GM19467 (cell line): ENCODE measurements around the gene ACOD1.
"Not testable (repeated sequence)": the region's sequence is repeated elsewhere in the genome, so short reads cannot be mapped to it uniquely, and the experiment has no call there.

Source experiments
- ATAC-seq: cut with Tn5 transposase; IDR thresholded peaks from one replicate; pipeline ENCODE4 v1.9.1; 2021; ENCODE audit warnings: mild to moderate bottlenecking, moderate library complexity; ENCODE audit not compliant: unreplicated experiment

The ACOD1 gene

GRCh38 chr13:76948149-76948548 is at the start of gene ACOD1:
ACOD1 (plus strand) TSS chr13:76948511; CDS start chr13:76948559, 48 bp downstream.
- no peak for ATAC-seq

DNA sequence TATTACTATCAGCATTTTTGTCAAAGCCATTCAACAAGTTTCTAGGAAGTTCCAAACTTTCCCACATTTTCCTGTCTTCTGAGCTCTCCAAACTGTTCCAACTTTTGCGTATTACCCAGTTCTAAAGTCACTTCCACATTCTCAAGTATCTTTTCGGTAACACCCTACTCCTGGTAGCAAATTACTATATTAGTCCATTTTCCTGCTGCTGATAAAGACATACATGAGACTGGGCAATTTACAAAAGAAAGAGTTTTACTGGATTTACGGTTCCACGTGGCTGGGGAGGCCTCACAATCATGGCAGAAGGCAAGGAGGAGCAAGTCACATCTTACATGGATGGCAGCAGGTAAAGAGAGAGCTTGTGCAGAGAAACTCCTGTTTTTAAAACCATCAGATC is 49.2 kb upstream of the ACOD1 start:
- not testable (repeated sequence) for ATAC-seq

- peak; percentile 92 for ATAC-seq
These were observed 44.7 kb upstream of the ACOD1 start for GRCh38 chr13:76903544-76904162.

DNA sequence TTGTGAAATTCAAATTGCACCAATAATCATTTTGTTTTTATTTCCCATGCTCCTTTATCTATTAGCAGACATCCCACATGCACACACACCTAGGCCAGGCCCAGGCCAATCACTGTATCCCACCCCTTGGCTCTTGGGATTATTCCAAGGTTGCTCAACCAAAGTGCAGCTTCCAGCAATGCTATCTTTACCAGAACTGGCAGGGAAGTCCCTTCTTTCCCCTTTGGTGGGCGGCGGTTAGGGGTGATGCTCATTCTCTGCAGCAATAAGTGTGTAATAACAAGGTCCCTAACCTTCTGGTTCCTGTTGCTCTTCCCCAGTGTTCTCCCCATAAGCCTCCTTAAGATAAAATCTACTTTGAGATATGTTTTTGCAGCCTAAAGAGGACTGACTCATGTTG is 43.8 kb upstream of the ACOD1 start:
- no peak for ATAC-seq

GRCh38 chr13:76912476-76912875 is 35.8 kb upstream of the ACOD1 start:
- ATAC-seq, result no peak

GRCh38 chr13:76913898-76914297 is 34.4 kb upstream of the ACOD1 start:
- ATAC-seq, result no peak

GRCh38 chr13:76917095-76917494 is 31.2 kb upstream of the ACOD1 start:
- no peak for ATAC-seq

GRCh38 chr13:76917755-76918481 is 30.4 kb upstream of the ACOD1 start:
- not testable (repeated sequence) for ATAC-seq

- ATAC-seq, result no peak
These were observed 26.8 kb upstream of the ACOD1 start for GRCh38 chr13:76921516-76921915.

DNA sequence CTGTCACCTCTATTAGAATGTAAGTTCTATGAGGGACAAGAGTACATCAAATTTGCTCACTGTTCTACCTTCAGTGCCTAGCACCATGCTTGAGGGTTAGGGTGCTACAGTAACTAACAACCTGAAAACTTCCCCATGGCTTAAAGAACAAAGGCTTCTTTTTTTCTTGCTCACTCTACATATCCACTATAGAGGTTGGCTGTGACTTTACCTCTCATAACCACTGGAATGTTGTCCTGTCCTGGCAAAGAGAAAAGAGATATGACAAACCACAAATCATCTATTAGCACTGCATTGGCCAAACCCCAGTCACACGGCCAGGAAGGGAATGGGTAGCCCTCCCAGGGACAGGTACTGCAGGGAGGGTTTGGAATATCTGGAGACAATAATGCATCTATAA is 23.2 kb upstream of the ACOD1 start:
- ATAC-seq, result no peak

DNA sequence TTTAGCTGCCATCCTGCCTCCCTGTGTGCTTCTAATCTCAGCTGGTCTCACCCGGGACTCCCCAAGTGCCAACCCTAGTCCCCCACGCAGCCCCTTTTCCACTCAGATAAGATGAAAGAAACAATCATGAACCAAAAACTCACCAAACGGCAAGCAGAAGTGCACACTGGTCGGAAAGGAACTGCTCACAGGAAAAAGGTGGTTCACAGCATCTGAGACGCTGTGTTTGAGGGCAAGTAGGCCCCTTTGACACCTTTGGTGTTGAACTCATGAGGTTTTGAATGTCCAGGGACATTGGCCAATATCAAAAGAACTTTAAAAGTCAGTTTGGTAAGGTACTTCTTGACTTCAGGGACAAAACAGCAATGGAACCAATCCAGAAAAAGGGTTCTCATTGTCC is 20.4 kb upstream of the ACOD1 start:
- ATAC-seq, result no peak

DNA sequence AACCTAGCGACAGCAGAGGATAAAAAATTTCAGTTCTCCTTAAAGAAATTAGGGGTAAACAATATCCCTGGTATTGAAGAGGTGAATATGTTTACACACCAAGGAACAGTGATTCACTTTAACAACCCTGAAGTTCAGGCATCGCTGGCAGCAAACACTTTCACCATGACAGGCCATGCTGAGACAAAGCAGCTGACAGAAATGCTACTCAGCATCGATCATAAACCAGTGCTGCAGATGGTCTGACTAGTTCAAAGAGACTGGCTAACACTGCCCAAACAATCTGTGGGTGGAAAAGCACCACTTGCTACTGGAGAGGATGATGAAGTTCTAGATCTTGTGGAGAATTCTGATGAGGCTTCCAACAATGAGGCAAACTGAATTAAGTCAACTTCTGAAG is 19.9 kb upstream of the ACOD1 start:
- ATAC-seq, result no peak

- ATAC-seq, result no peak
These were observed 19.0 kb upstream of the ACOD1 start for GRCh38 chr13:76929320-76929719.

GRCh38 chr13:76929851-76930374 is 18.4 kb upstream of the ACOD1 start:
- no peak for ATAC-seq

- ATAC-seq, result no peak
These were observed 16.2 kb upstream of the ACOD1 start for GRCh38 chr13:76932076-76932475.

- no peak for ATAC-seq
These were observed 13.6 kb upstream of the ACOD1 start for GRCh38 chr13:76934671-76935070.

- no peak for ATAC-seq
These were observed 11.5 kb upstream of the ACOD1 start for GRCh38 chr13:76936763-76937162.

- ATAC-seq, result no peak
These were observed 11.0 kb upstream of the ACOD1 start for GRCh38 chr13:76937281-76937820.

GRCh38 chr13:76939215-76939614 is 9.1 kb upstream of the ACOD1 start:
- no peak for ATAC-seq

GRCh38 chr13:76942363-76942762 is 5.9 kb upstream of the ACOD1 start:
- ATAC-seq, result no peak

DNA sequence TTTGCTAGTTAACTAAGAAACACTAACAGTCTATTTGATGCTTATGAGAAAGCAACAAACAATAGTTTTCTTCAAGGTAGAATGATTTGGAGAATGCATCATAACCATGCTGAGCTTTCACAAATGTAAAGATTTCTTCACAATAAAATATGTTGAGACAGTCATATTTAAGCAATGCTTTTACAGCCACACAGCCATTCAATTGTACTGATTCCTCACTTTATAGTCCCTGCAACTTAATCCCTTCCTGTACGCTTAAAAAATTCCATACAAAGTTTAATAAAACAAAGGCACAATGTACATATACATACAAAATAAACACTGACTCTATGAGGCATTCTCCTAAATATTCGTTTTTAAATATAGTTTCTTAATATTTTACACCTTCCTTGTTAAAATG is 4.7 kb upstream of the ACOD1 start:
- no peak for ATAC-seq

DNA sequence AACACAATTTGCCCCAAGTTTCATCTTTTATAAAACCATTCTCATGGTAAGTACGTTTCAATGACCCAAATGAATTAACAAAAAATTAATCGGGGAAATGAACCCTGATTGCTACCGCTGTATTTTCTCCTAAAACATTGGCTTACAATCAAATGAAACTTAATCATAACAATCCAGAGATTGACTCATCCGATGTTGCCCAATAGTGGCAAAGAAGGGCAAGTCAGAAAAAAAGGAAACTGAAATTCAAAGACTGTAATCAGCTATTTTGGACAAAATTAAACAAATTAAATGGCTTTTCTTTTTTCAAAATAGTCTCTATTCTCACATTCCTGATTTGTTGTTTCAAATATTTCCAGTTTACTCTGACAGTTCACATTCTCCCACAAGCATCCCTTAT is 3.9 kb upstream of the ACOD1 start:
- no peak for ATAC-seq
